ENCODE results near the gene MAMLD1. TPM values are rescaled to one million over a fixed set of nuclear protein-coding genes. Genes with fewer than 3 reads are reported as not detected.
A peak's percentile ranks its signal among the peaks of the same experiment; 100 is the strongest.

The MAMLD1 gene
- total RNA-seq, 1 donor = 3.3 TPM

GRCh38 chrX:150525061-150525919 lies 162.2 kb downstream of the MAMLD1 start:
- H3K27ac ChIP-seq (ENCODE audit: low read depth, low read length) = no peak overlapping the region
- H3K4me3 ChIP-seq (ENCODE audit: insufficient read depth, low read length) = no peak overlapping the region
- TF ChIP-seq CTCF (IDR thresholded peaks at IDR 0.05; ENCODE audit: extremely low read depth, low read depth, low read length) = no peak
- H3K27me3 ChIP-seq (ENCODE audit: insufficient read depth, low read length) = no peaks in the 10 kb centered on the region
- DNase-seq (ENCODE audit: insufficient read length, low spot score, missing footprints) = peak; percentile 38
- H3K9me3 ChIP-seq (ENCODE audit: low read depth, low read length) = no peaks in the 10 kb centered on the region
- no peaks in the 10 kb centered on the region for H3K79me2 ChIP-seq (ENCODE audit: insufficient read depth, low read length)
- H3K4me1 ChIP-seq (ENCODE audit: insufficient read depth, low read length) = no peaks in the 10 kb centered on the region
- H3K4me2 ChIP-seq (ENCODE audit: insufficient read depth, low read length) = no peak overlapping the region
- H3K36me3 ChIP-seq (ENCODE audit: insufficient read depth, low read length) = no peaks in the 10 kb centered on the region
- H2AFZ ChIP-seq (ENCODE audit: low read length) = no peak overlapping the region
- H4K20me1 ChIP-seq (ENCODE audit: insufficient read depth, low read length) = no peaks in the 10 kb centered on the region

- Histone ChIP-seq H3K36me3 (ENCODE audit: insufficient read depth, low read length) (no peaks in the 10 kb centered on the region), H3K4me2 (ENCODE audit: insufficient read depth, low read length) (no peak overlapping the region), H3K27me3 (ENCODE audit: insufficient read depth, low read length) (no peaks in the 10 kb centered on the region), H4K20me1 (ENCODE audit: insufficient read depth, low read length) (no peaks in the 10 kb centered on the region), H3K27ac (ENCODE audit: low read depth, low read length) (no peak overlapping the region), H3K9me3 (ENCODE audit: low read depth, low read length) (no peaks in the 10 kb centered on the region), H2AFZ (ENCODE audit: low read length) (no peak overlapping the region), H3K4me1 (ENCODE audit: insufficient read depth, low read length) (no peaks in the 10 kb centered on the region), H3K4me3 (ENCODE audit: insufficient read depth, low read length) (no peak overlapping the region), H3K79me2 (ENCODE audit: insufficient read depth, low read length) (no peaks in the 10 kb centered on the region)
- TF ChIP-seq CTCF (IDR thresholded peaks at IDR 0.05; ENCODE audit: extremely low read depth, low read depth, low read length) = no peak
- no peak for DNase-seq (ENCODE audit: insufficient read length, low spot score, missing footprints)
These were observed 163.6 kb downstream of the MAMLD1 start for GRCh38 chrX:150526692-150527091.

- no peak overlapping the region for H3K27ac ChIP-seq (ENCODE audit: low read depth, low read length)
- H3K4me2 ChIP-seq (ENCODE audit: insufficient read depth, low read length) = no peak overlapping the region
- no peaks in the 10 kb centered on the region for H3K79me2 ChIP-seq (ENCODE audit: insufficient read depth, low read length)
- no peaks in the 10 kb centered on the region for H3K9me3 ChIP-seq (ENCODE audit: low read depth, low read length)
- no peak overlapping the region for H3K4me3 ChIP-seq (ENCODE audit: insufficient read depth, low read length)
- H3K4me1 ChIP-seq (ENCODE audit: insufficient read depth, low read length) = no peaks in the 10 kb centered on the region
- H3K36me3 ChIP-seq (ENCODE audit: insufficient read depth, low read length) = no peaks in the 10 kb centered on the region
- no peak overlapping the region for H2AFZ ChIP-seq (ENCODE audit: low read length)
- no peaks in the 10 kb centered on the region for H3K27me3 ChIP-seq (ENCODE audit: insufficient read depth, low read length)
- TF ChIP-seq CTCF (IDR thresholded peaks at IDR 0.05; ENCODE audit: extremely low read depth, low read depth, low read length) = no peak
- no peaks in the 10 kb centered on the region for H4K20me1 ChIP-seq (ENCODE audit: insufficient read depth, low read length)
- DNase-seq (ENCODE audit: insufficient read length, low spot score, missing footprints) = no peak
These were observed 164.0 kb downstream of the MAMLD1 start for GRCh38 chrX:150527108-150527507.

- Histone ChIP-seq H3K4me1 (ENCODE audit: insufficient read depth, low read length) (no peaks in the 10 kb centered on the region), H3K4me2 (ENCODE audit: insufficient read depth, low read length) (no peak overlapping the region), H3K9me3 (ENCODE audit: low read depth, low read length) (no peaks in the 10 kb centered on the region), H3K27ac (ENCODE audit: low read depth, low read length) (no peak overlapping the region), H3K4me3 (ENCODE audit: insufficient read depth, low read length) (no peak overlapping the region), H4K20me1 (ENCODE audit: insufficient read depth, low read length) (no peaks in the 10 kb centered on the region), H3K27me3 (ENCODE audit: insufficient read depth, low read length) (no peaks in the 10 kb centered on the region), H3K36me3 (ENCODE audit: insufficient read depth, low read length) (no peaks in the 10 kb centered on the region), H3K79me2 (ENCODE audit: insufficient read depth, low read length) (no peaks in the 10 kb centered on the region), H2AFZ (ENCODE audit: low read length) (no peak overlapping the region)
- DNase-seq (ENCODE audit: insufficient read length, low spot score, missing footprints) = no peak
- TF ChIP-seq CTCF (IDR thresholded peaks at IDR 0.05; ENCODE audit: extremely low read depth, low read depth, low read length) = no peak
These were observed 166.5 kb downstream of the MAMLD1 start for GRCh38 chrX:150529587-150529986.

All from osteoblast (primary cell).